ENCODE measurements around the gene CASP9.

The CASP9 gene

DNA sequence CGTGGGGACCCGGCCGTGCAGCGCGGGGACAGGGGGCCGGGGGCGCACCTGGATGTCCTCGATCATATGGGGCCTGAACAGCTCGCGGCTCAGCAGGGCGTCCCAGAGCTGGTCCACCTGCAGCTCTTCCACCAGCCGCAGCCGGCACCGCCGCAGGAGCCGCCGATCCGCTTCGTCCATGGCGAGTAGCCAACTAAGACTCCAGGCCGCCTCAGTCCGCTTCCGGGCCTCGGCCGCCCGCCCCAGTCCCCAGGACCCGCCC is at the start of gene CASP9:
TSS of gene CASP9 (minus strand) at position 195 of the 262 bp plus-strand sequence. CDS start at position 180, 15 bp downstream.
- H3K4me3 ChIP-seq (ENCODE audit: low read depth, low read length) = peak within 1 kb of the TSS; percentile 80
- TF ChIP-seq, protein P1, sequence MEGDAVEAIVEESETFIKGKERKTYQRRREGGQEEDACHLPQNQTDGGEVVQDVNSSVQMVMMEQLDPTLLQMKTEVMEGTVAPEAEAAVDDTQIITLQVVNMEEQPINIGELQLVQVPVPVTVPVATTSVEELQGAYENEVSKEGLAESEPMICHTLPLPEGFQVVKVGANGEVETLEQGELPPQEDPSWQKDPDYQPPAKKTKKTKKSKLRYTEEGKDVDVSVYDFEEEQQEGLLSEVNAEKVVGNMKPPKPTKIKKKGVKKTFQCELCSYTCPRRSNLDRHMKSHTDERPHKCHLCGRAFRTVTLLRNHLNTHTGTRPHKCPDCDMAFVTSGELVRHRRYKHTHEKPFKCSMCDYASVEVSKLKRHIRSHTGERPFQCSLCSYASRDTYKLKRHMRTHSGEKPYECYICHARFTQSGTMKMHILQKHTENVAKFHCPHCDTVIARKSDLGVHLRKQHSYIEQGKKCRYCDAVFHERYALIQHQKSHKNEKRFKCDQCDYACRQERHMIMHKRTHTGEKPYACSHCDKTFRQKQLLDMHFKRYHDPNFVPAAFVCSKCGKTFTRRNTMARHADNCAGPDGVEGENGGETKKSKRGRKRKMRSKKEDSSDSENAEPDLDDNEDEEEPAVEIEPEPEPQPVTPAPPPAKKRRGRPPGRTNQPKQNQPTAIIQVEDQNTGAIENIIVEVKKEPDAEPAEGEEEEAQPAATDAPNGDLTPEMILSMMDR (IDR thresholded peaks at IDR 0.05; ENCODE audit: borderline replicate concordance, insufficient read depth, low read depth, low read length) = no peak

DNA sequence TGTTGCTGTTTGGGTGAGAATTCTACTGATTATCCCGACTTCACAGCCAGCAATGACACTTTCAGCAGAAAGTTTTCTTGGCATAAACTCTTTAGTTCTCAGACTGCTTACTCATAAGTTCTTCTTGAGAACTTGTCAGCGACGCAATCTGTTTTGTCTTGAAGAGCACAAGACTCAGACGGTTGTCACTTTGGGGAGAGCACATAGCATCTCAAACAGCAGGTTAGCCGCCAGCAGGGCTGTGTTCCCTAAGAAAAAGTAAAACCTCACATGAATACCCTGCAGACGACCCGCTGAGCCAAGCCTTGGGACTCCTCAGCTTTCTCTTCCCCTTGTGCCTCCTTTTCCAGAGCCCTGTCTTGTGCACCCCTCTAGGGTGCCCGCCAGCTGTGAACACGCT is 49.5 kb upstream of the CASP9 start:
- TF ChIP-seq, protein P1 (IDR thresholded peaks at IDR 0.05; ENCODE audit: borderline replicate concordance, insufficient read depth, low read depth, low read length) = no peak

DNA sequence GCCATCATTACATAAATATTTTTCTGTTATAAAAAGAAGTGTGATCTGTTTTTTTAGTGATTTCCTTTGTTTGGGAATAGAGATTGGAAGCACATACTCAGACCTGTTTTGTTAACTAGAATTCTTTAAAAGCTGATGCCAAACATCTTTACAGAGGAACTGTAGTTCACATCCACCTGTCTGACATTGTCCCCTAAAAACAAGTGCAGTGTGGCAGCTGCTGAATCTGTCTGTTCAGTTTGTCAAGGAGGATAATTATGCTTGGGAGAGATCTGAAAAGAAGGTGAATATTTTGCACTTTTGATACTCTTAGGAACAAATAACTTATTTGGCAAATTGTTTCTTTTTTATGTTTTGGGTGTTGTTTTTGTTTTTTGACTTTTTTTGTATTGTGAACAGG is 47.3 kb upstream of the CASP9 start:
- no peak overlapping the region for H3K4me3 ChIP-seq (ENCODE audit: low read depth, low read length)

More for the DNA sequence above, 49.5 kb upstream of the CASP9 start:
- H3K4me3 ChIP-seq (ENCODE audit: low read depth, low read length) = no peak overlapping the region

DNA sequence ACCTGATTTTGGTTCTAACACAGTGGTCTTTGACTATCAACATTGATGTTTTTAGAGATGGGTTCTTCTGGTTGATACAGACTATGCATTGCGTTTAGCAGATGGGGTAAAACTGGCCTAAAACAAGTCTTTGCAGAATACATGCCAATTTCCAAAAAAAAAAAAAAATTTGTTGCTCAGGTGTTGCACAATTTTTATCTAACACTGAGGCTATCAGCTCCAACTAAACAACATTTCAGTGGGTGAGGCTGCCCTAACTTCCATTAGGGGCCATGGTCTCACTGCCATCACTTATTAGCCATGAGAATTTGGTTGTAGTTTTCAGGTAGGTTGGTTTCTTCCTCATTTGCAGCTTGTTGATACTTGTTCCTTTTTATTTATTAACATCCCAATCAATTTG is 46.8 kb upstream of the CASP9 start:
- TF ChIP-seq, protein P1 (IDR thresholded peaks at IDR 0.05; ENCODE audit: borderline replicate concordance, insufficient read depth, low read depth, low read length) = no peak
- no peak overlapping the region for H3K4me3 ChIP-seq (ENCODE audit: low read depth, low read length)

More for the DNA sequence above, 47.3 kb upstream of the CASP9 start:
- TF ChIP-seq, protein P1 (IDR thresholded peaks at IDR 0.05; ENCODE audit: borderline replicate concordance, insufficient read depth, low read depth, low read length) = no peak

DNA sequence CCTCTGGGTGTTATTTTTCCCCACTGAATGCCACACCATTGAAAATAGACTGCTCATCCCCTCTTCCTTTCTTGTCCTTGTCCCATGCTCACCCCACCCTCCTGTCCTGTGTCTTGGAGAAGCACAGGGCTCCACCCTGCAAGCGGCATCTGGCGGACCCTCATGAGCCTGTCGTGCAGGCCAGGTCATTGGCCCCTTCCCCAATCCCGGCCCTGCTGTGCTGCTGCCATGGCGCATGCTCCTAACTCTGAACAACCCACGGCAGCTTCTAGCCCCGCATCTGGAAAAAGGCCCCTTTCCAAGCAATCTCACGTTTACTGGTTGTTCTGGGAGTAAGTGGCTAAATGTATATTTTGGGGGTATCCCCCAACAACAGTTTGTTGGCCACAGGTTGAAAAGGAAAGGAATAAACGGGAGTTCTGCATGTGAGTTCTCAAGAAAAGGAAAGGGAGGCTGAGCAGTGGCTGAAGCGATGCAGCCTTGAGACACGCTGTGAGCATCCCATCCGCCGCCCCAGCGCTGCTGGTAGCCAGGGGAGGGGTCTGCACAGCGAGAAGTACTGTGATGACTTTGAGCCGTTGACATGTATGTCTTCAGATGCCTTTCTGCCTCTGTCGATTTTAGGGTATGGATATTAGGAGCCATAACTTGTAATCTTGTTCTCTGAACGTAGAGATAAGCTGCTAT is 44.5 kb upstream of the CASP9 start:
- TF ChIP-seq, protein P1 (IDR thresholded peaks at IDR 0.05; ENCODE audit: borderline replicate concordance, insufficient read depth, low read depth, low read length) = no peak
- no peak overlapping the region for H3K4me3 ChIP-seq (ENCODE audit: low read depth, low read length)

DNA sequence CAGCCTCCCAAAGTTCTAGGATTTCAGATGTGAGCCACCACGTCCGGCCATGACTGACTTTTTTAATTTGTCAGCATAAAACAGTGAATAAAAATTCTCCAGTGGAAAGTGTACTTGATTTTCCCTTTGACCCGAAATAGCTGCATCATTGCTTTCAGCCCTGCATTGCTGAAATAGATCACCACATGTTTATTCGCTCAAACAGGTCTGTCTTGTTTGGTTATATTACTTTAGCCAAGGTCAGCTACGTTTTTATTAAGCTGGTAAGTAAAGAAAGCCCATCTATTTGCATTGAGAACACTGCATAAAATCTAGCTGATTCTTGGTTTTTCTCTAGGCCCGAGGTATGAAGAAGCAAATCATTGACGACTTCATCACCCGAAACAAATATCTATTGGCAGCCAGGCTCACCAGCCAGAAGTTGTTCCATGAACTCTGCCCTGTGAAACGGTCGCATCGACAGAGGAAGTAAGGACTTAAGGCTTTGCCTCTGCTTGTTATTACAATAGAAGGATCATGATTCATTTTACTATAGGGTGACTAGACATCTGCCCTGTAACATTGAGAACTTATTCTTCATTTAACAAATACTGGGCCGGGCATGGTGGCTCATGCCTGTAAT is 35.3 kb upstream of the CASP9 start:
- TF ChIP-seq, protein P1 (IDR thresholded peaks at IDR 0.05; ENCODE audit: borderline replicate concordance, insufficient read depth, low read depth, low read length) = no peak

DNA sequence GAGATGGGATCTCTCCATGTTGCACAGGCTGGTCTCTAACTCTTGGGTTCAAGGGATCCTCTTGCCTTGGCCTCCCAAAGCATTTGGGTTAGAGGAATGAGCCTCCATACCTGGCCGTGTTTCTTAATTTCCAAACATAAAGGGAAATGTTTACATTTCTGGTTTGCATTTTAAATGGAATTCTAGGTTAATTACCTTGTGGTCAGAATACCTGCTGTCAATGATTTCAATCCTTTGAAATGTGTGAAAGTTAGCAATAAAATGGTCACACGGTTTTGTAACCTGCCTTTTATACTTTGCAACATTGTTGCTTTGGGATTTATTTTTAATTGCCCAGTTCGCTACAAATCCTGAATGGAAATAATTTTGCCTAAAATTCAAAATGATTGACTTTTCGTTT is 34.5 kb upstream of the CASP9 start:
- TF ChIP-seq, protein P1 (IDR thresholded peaks at IDR 0.05; ENCODE audit: borderline replicate concordance, insufficient read depth, low read depth, low read length) = no peak
- H3K4me3 ChIP-seq (ENCODE audit: low read depth, low read length) = no peak overlapping the region

More for the DNA sequence above, 35.3 kb upstream of the CASP9 start:
- no peak overlapping the region for H3K4me3 ChIP-seq (ENCODE audit: low read depth, low read length)
